SHP77 treated with DMSO at 0.1 percent for 48 hours (cell line): ENCODE measurements around the gene ATOH8.
"Not testable (repeated sequence)": the region's sequence is repeated elsewhere in the genome, so short reads cannot be mapped to it uniquely, and the experiment has no call there.

Experiments
- DNase-seq: peaks from one replicate; lab custom pipeline; 2025; lab: John Stamatoyannopoulos, UW

The ATOH8 gene

DNA sequence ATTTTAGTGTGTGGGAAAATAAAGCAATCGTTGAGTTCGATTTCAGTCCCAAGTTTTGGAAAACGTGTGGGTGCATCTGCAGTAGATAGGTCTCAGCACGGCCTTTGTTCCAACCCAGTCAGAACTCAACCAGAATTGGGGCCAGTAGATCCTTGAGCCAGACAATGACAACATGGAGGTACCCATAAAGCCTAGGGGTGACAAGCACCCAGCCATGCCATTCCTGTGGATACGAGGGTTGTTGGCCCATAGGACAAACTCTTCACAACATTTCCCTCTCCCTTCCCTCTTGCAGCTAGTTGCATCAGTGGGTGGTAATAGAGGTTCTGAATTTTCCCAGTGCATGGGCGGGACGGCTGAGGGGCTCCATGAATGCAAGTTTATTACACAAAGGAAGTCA is 74.9 kb downstream of the ATOH8 start:
- DNase-seq, result no peak

DNA sequence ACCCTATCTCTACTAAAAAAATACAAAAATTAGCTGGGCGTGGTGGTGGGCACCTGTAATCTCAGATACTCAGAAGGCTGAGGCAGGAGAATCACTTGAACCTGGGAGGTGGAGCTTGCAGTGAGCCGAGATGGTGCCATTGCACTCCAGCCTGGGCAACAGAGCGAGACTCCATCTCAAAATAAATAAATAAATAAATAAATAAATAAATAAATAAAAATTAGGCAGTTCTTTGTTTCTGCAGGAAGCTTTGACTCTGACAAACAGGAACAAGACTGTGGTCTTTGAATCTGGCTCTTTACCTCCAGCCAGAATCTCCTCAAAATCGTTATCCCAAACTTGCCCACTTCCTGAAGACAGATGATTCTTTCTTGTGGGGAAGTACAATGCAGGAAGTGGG is 75.6 kb downstream of the ATOH8 start:
- not testable (repeated sequence) for DNase-seq

DNA sequence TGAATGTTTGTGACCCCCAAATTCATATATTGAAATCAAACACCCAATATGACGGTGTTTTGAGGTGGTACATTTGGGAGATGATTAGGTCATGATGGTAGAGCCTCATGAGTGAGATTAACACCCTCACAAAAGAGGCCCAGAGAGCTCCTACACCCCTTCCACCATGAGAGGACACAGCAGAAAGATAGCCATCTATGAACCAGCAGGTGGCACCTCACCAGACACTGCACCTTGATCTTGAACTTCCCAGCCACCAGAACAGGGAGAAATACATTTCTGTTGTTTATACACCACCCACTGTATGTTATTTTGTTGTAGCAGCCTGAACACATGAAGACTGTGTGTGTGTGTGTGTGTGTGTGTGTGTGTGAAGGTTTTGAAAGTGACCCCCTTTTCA is 76.9 kb downstream of the ATOH8 start:
- no peak for DNase-seq

DNA sequence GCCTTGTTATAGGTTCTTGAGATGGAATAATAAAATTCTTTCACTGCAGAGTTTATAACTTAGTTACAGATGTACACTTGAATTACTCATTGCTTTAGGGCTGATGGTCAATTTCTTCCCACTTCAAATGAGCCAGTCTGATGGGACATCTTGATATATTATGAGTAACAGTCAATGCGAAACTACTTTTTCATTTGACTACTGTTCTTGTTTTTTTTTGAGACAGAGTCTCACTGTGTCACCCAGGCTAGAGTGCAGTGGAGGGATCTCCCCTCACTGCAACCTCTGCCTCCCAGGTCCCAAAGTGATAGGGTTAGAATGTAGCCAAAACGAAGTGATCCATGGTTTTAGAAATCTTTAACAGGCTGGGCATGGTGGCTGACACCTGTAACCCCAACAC is 77.9 kb downstream of the ATOH8 start:
- no peak for DNase-seq

DNA sequence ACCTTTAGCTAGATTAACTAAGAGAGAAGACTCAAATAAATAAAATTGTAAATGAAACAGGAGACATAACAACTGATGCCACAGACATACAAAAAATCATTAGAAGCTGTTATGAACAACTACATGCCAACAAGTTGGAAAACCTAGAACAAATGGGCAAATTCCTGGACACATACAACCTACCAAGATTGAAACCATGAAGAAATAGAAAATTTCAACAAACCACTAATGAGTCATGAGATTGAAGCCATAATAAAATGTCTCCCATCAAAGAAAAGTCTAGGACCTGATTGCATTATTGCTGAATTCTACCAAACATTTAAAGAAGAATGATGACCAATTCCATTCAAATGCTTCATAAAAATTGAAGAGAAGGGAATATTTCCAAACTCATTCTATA is 80.7 kb downstream of the ATOH8 start:
- no peak for DNase-seq
